HG03159 (cell line): Measurements from ENCODE around the gene ANGPTL7.

ENCODE experiments used
- ATAC-seq: cut with Tn5 transposase; IDR thresholded peaks from one replicate; pipeline ENCODE4 v1.9.1; 2021; ENCODE audit warnings: mild to moderate bottlenecking, moderate library complexity; ENCODE audit not compliant: unreplicated experiment

The ANGPTL7 gene

DNA sequence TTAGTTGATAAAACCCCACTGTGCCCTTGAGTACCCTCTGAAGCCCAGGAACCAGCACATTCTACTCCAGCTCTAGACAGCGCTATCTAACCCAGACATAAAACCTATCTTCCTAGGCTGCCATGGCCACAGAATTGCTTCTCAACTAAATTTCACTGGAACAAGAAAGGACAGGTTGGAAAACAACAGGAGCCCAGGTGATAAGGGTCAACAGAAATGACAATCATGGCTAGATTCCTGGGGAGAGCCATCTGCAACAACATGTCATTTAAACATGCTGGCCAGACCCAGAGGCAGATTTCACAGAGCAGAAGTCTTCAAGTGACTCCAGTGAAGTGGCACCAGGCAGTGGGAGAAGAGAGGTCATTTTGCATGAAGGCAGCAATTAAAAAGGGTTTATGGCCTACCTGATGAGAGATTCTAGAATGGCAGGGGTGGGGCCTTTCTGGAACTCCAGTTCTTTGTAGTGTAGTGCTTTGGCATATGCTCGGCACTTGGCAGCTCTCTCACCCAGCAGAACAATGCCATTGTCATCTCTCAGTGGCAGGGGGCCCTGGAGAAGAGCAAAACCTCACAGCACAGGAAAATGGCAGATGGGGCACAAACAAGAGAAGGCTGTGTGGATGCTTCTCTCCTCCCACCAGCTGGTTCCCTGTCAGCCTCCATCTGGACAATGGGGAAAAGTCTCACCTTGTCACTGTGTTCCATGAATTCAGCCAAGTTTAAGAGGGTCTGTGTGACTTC, 9.9 kb downstream of the ANGPTL7 start:
- ATAC-seq = no peak

DNA sequence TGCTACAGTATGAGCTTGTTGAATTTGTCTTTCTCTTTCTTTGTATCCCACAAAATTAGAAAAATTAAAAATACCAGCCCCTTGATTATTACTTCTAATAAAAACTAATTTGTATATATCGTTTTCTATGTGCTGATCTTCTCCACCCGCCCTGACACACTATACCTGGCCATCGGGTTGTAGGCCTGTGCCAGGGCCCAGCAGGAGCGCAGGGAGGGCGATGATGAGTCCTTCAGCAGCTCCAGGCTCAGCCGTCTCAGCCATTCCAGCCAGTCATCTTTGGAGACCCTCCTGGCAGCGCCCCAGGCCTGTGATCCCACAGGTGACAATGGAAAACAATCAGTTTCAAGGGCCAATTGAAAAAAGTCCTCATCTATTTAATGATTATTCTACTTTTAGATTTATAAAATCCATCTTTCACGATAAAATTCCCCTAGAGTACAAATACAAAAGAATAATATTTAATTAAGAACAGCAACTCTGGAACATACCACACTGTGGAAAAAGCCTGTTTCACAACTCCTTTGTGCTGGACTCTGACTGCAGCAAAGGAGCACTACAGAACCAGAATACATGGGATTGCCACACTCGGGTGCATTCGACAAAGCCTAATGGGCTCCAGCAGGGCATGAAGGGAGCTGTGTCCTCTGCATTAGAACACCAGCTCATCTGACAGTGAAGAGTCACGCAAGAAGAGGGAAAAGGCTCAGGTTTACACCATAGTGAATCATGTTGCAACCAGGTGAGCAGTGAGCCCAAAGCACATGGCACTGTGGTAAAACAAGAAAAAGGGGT, 15.4 kb downstream of the ANGPTL7 start:
- no peak for ATAC-seq

GRCh38 chr1:11207898-11208611, 18.9 kb downstream of the ANGPTL7 start:
- no peak for ATAC-seq

GRCh38 chr1:11211461-11211860, 22.3 kb downstream of the ANGPTL7 start:
- no peak for ATAC-seq

GRCh38 chr1:11211925-11212587, 22.9 kb downstream of the ANGPTL7 start:
- ATAC-seq = no peak

- no peak for ATAC-seq
Observed at GRCh38 chr1:11214698-11215380, 25.7 kb downstream of the ANGPTL7 start.

- ATAC-seq = no peak
Observed at GRCh38 chr1:11215381-11216005, 26.3 kb downstream of the ANGPTL7 start.

GRCh38 chr1:11216074-11216473, 26.9 kb downstream of the ANGPTL7 start:
- ATAC-seq = no peak

GRCh38 chr1:11227106-11228077, 38.2 kb downstream of the ANGPTL7 start:
- ATAC-seq = no peak

DNA sequence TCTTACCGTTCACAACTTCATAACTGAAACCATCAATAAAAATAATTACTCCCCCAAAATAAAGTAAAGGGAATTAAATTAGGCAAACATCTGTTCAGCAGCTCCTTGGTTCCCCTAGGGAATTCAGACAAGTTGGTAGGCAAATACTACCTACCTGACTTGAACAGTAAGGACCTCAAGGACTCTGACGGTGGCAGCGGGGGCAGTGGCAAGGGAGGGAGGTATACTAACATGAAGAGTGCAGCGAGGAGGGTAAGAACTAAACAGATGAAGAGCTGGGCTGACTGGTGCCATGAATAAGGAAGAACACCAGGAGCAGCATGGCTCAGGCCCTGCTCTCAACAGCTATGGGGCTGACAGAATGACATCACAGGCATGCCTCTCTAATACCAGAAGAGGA, 40.0 kb downstream of the ANGPTL7 start:
- no peak for ATAC-seq

- no peak for ATAC-seq
Observed at GRCh38 chr1:11233208-11233607, 44.1 kb downstream of the ANGPTL7 start.

DNA sequence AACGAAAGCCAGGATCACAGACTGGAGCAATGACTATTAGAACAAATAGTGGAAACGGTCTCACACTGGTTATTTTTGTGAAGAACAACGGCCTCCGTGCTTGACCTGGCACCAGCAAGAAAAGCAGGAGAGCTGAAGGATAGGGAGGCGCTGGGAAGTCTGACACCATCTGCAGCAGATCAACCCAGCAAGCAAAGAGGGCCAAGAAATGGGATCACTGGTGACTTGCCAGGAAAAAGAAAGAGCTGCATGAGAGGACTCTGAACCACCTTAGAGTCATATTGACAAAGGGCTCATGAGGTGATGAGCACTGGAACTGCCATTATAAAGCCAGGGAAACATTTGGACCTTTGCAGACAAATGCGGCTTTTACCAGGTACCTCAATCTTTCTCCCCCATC, 48.2 kb downstream of the ANGPTL7 start:
- ATAC-seq = no peak

GRCh38 chr1:11238311-11238710, 49.2 kb downstream of the ANGPTL7 start:
- ATAC-seq = no peak

GRCh38 chr1:11245248-11245647, 56.1 kb downstream of the ANGPTL7 start:
- no peak for ATAC-seq
